HCT116 (cell line): ENCODE results near the gene TTC23L. TPM values are rescaled to one million over a fixed set of nuclear protein-coding genes. Genes with fewer than 3 reads are reported as not detected.

Experiments used
- ATAC-seq: fragments of 200-7000 bp; cut with Tn5 transposase; 2 replicates; pipeline ENCODE4 v1.9.1; 2020; ENCODE audit warnings: mild to moderate bottlenecking, moderate library complexity
- BruUV-seq: library from RNA; stranded (reverse); fragments of 400-500 nt; replicated peaks from 2 replicates; lab custom pipeline; 2021; lab: Mats Ljungman, UMichigan
- CTCF ChIA-PET: fragments of 300-600 bp; sonication (Branson Sonifier 250); formaldehyde crosslinking; loops from one replicate; lab custom pipeline; 2021; ENCODE audit warnings: antibody characterized with exemption; lab: Charles Lee
- POLR2A ChIA-PET: fragments of 300-600, 350-600 bp; sonication (Branson Sonifier 250); formaldehyde crosslinking; loops from one replicate; lab custom pipeline; 2021; ENCODE audit warnings: antibody characterized with exemption; lab: Charles Lee
- RAD21 ChIA-PET, 2 experiments: fragments of 300-600 bp; sonication (Branson Sonifier 250); formaldehyde crosslinking; loops; one replicate each; lab custom pipeline; 2023; ENCODE audit warnings: low total read pairs in 2 of 2; ENCODE audit not compliant: uncharacterized antibody in 2 of 2, unreplicated experiment in 2 of 2, low non-redundant PET in 1 of 2; lab: Charles Lee
- DNase-seq: peaks from one replicate; pipeline ENCODE4 v3.0.0-alpha.2; 2010; ENCODE audit warnings: low read depth, low spot score
- H2AFZ ChIP-seq: fragments of 200-600 bp; shearing (Covaris generic), sonication (generic); 2 replicates; pipeline ENCODE4 v1.6.1; 2017; ENCODE audit warnings: low read depth, mixed run types, mixed read lengths, antibody characterized with exemption, low read length; ENCODE audit not compliant: poor library complexity, severe bottlenecking
- H3K27ac ChIP-seq: 2 replicates; pipeline ENCODE4 v1.5.1; 2012; ENCODE audit warnings: low read depth, low read length
- H3K27me3 ChIP-seq: fragments of 200-600 bp; sonication (generic); 2 replicates; pipeline ENCODE4 v1.6.1; 2016; ENCODE audit warnings: mixed run types, low read length, mixed read lengths; ENCODE audit not compliant: insufficient read depth
- H3K36me3 ChIP-seq, 2 experiments: fragments of 200-500 bp in 1 of 2; fragments of 200-600 bp in 1 of 2; sonication (Bioruptor generic) in 1 of 2; sonication (generic) in 1 of 2; 2 replicates each; pipeline versions ENCODE4 v1.5.1 to v1.6.1; 2014 to 2016; ENCODE audit warnings: low read length in 2 of 2, inconsistent platforms in 1 of 2, mixed read lengths in 1 of 2, mixed run types in 1 of 2; ENCODE audit not compliant: insufficient read depth in 2 of 2, control insufficient read depth in 1 of 2
- H3K4me1 ChIP-seq, 2 experiments: fragments of 200-600 bp in 1 of 2; sonication (generic) in 1 of 2; 2 replicates each; pipeline versions ENCODE4 v1.5.1 to v1.6.1; 2012 to 2017; ENCODE audit warnings: low read length in 2 of 2, inconsistent platforms in 1 of 2, mild to moderate bottlenecking in 1 of 2, mixed read lengths in 1 of 2, mixed run types in 1 of 2, moderate library complexity in 1 of 2; ENCODE audit not compliant: insufficient read depth in 2 of 2, control insufficient read depth in 1 of 2
- H3K4me2 ChIP-seq: fragments of 200-600 bp; sonication (generic); 2 replicates; pipeline ENCODE4 v1.6.1; 2017; ENCODE audit warnings: mixed run types, low read length, mixed read lengths
- H3K4me3 ChIP-seq, 2 experiments: fragments of 200-600 bp in 1 of 2; sonication (generic) in 1 of 2; replicated peaks in 1 of 2; 2 replicates each; pipeline ENCODE4 v1.5.1; 2011 to 2016; ENCODE audit warnings: low read length in 2 of 2, control low read depth in 1 of 2, low read depth in 1 of 2, mild to moderate bottlenecking in 1 of 2, mixed read lengths in 1 of 2, mixed run types in 1 of 2
- H3K79me2 ChIP-seq: fragments of 200-600 bp; sonication (generic); 2 replicates; pipeline ENCODE4 v1.6.1; 2017; ENCODE audit warnings: mild to moderate bottlenecking, mixed run types, low read length, moderate library complexity, mixed read lengths; ENCODE audit not compliant: insufficient read depth
- H3K9ac ChIP-seq: fragments of 200-600 bp; sonication (generic); 2 replicates; pipeline ENCODE4 v1.6.1; 2016; ENCODE audit warnings: low read length, mixed read lengths
- H3K9me2 ChIP-seq: fragments of 200-600 bp; sonication (generic), shearing (Covaris generic); 2 replicates; pipeline ENCODE4 v1.6.1; 2017; ENCODE audit warnings: mixed run types, mild to moderate bottlenecking, moderate library complexity; ENCODE audit not compliant: insufficient read depth
- H3K9me3 ChIP-seq, 2 experiments: fragments of 200-500 bp in 1 of 2; fragments of 200-600 bp in 1 of 2; sonication (Bioruptor generic) in 1 of 2; sonication (generic) in 1 of 2; 2 replicates each; pipeline ENCODE4 v1.6.1; 2014 to 2017; ENCODE audit warnings: low read length in 2 of 2, mixed read lengths in 2 of 2, inconsistent platforms in 1 of 2, low read depth in 1 of 2, mild to moderate bottlenecking in 1 of 2, mixed run types in 1 of 2, moderate library complexity in 1 of 2; ENCODE audit not compliant: control insufficient read depth in 1 of 2, insufficient read depth in 1 of 2
- H4K20me1 ChIP-seq: fragments of 200-600 bp; sonication (generic), shearing (Covaris generic); 2 replicates; pipeline ENCODE4 v1.6.1; 2017; ENCODE audit warnings: mixed run types, mild to moderate bottlenecking, moderate library complexity; ENCODE audit not compliant: insufficient read depth
- CEBPB ChIP-seq: IDR thresholded peaks from 2 replicates; pipeline ENCODE4 v1.6.1; 2012; ENCODE audit warnings: low read depth
- EGR1 ChIP-seq: IDR thresholded peaks from 2 replicates; pipeline ENCODE4 v1.6.1; 2012; ENCODE audit warnings: low read depth
- ELF1 ChIP-seq: IDR thresholded peaks from 2 replicates; pipeline ENCODE4 v1.6.1; 2012; ENCODE audit warnings: low read depth, borderline replicate concordance
- EZH2 ChIP-seq: fragments of 200-600 bp; sonication (generic); IDR thresholded peaks from 2 replicates; pipeline ENCODE4 v1.6.1; 2017; ENCODE audit warnings: antibody characterized with exemption, mixed run types
- EZH2phosphoT487 ChIP-seq: fragments of 200-600 bp; IDR thresholded peaks from 2 replicates; pipeline ENCODE4 v1.6.1; 2018; ENCODE audit warnings: antibody characterized with exemption, borderline replicate concordance
- FOSL1 ChIP-seq: IDR thresholded peaks from 2 replicates; pipeline ENCODE4 v1.6.1; 2012; ENCODE audit warnings: low read depth
- POLR2AphosphoS5 ChIP-seq: IDR thresholded peaks from 2 replicates; pipeline ENCODE4 v1.6.1; 2011; ENCODE audit warnings: mild to moderate bottlenecking, low read depth, low read length, moderate library complexity
- SIN3A ChIP-seq: IDR thresholded peaks from 2 replicates; pipeline ENCODE4 v1.6.1; 2012; ENCODE audit warnings: low read depth
- SP1 ChIP-seq: IDR thresholded peaks from 2 replicates; pipeline ENCODE4 v1.6.1; 2012; ENCODE audit warnings: low read depth
- SRF ChIP-seq: IDR thresholded peaks from 2 replicates; pipeline ENCODE4 v1.6.1; 2012; ENCODE audit warnings: low read depth
- YY1 ChIP-seq: IDR thresholded peaks from 2 replicates; pipeline ENCODE4 v1.6.1; 2011; ENCODE audit warnings: low read length, low read depth, moderate library complexity, mild to moderate bottlenecking; ENCODE audit not compliant: insufficient replicate concordance; ENCODE audit errors: extremely low read depth
- ZFX ChIP-seq: fragments of 450-650 bp; IDR thresholded peaks from 2 replicates; pipeline ENCODE4 v1.6.1; 2017
- intact Hi-C: fragments of 100-400 bp; cut with micrococcal nuclease; formaldehyde crosslinking; loops from 2 replicates; pipeline ENCODE4 v1.10.0; 2022
- total RNA-seq: library from RNA; stranded (reverse); gene quantifications from one replicate; pipeline ENCODE4 v1.2.1, GENCODE V29; 2021; ENCODE audit not compliant: unreplicated experiment
- TF ChIP-seq, protein P1 (sequence below): IDR thresholded peaks from 2 replicates; pipeline ENCODE4 v1.6.1; 2012
- TF ChIP-seq, protein P2 (sequence below), 3 experiments: fragments of 200-600 bp in 1 of 3; sonication (generic) in 1 of 3; IDR thresholded peaks in 2 of 3; conservative IDR thresholded peaks in 1 of 3; 2 replicates each; pipeline ENCODE4 v1.5.1; 2012 to 2017; ENCODE audit warnings: low read depth in 2 of 3, low read length in 2 of 3, antibody characterized with exemption in 1 of 3, borderline replicate concordance in 1 of 3, control low read depth in 1 of 3, mild to moderate bottlenecking in 1 of 3, mixed read lengths in 1 of 3, mixed run types in 1 of 3, moderate library complexity in 1 of 3; ENCODE audit not compliant: insufficient read depth in 1 of 3
- TF ChIP-seq, protein P3 (sequence below): IDR thresholded peaks from 2 replicates; pipeline ENCODE4 v1.6.1; 2011; ENCODE audit warnings: mild to moderate bottlenecking, low read length, moderate library complexity; ENCODE audit not compliant: insufficient replicate concordance; ENCODE audit errors: extremely low read depth

TTC23L gene
- total RNA-seq, 1 experiment from 2014 or later: 1.0 TPM

DNA sequence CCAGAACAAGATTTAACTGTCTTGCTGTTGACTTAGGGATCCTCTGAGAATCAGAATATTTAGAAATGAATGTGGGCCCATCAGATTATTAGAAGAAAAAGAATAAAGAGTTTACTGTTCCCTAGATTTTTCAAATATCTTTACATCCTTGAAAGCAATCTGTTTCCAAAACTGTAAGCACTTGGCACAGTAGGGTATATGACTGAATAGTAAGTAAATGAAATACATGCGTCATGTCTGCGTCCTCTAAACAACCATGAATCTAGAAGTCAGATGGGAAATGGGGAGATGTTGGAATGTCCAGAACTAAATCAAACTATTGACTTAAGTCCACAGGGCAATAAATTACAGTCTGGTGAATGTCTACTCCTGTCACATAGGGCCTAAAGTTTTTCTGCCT, 26.1 kb downstream of the TTC23L start:
- intact Hi-C loops: no loop called here
- TF ChIP-seq ELF1: no peak
- Histone ChIP-seq H3K9ac (no peak overlapping the region), H3K27me3 (no peaks in the 10 kb centered on the region), H3K4me1 (no peaks in the 10 kb centered on the region), H3K79me2 (no peaks in the 10 kb centered on the region), H3K4me2 (no peak overlapping the region), H3K36me3 (no peaks in the 10 kb centered on the region), H3K9me3 (no peaks in the 10 kb centered on the region), H3K27ac (no peak overlapping the region), H3K4me3 (no peak overlapping the region), H3K9me2 (no peaks in the 10 kb centered on the region), H4K20me1 (no peaks in the 10 kb centered on the region), H2AFZ (no peak overlapping the region)
- BruUV-seq: no TSS peak
- ChIA-PET RAD21 (no interaction called here), POLR2A (no interaction called here), CTCF (no interaction called here)
- no peak for ATAC-seq
- DNase-seq: no peak

DNA sequence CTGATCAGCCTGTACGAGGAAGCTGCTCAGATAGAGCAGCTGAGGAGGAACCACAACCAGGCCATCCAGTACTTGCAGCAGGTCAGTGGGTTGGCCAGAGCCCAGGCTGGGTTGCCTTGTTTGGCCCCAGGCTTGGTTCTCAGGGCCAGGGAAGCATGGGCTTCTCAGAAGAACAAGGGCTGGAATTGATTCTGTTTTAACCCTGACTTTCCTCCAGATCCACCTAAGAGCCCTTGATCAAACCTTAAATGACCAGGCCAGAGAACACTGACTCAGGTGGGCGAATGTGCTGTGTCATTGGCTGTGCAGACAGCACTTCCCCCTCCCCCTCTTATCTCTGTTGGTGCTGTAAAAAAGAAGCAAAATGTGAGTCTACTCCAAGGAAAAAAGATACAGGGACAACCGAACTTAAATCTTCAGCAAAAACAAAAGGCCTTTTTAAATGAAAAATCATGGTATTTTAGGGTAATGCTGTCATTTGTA, 28.1 kb downstream of the TTC23L start:
- no peaks in the 10 kb centered on the region for H4K20me1 ChIP-seq
- no peaks in the 10 kb centered on the region for H3K9me2 ChIP-seq
- no peak overlapping the region for H2AFZ ChIP-seq
- intact Hi-C loops: no loop called here
- no peak for ATAC-seq
- DNase-seq: no peak
- H3K27me3 ChIP-seq: no peaks in the 10 kb centered on the region
- no peaks in the 10 kb centered on the region for H3K4me1 ChIP-seq
- ChIA-PET POLR2A (no interaction called here), CTCF (no interaction called here), RAD21 (no interaction called here)
- TF ChIP-seq, protein P1, sequence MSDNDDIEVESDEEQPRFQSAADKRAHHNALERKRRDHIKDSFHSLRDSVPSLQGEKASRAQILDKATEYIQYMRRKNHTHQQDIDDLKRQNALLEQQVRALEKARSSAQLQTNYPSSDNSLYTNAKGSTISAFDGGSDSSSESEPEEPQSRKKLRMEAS: no peak
- TF ChIP-seq EGR1 (no peak), SRF (no peak), SIN3A (no peak), EZH2phosphoT487 (no peak), ZFX (no peak), FOSL1 (no peak), POLR2AphosphoS5 (no peak), CEBPB (no peak), YY1 (no peak), SP1 (no peak), EZH2 (no peak)
- TF ChIP-seq, protein P2, sequence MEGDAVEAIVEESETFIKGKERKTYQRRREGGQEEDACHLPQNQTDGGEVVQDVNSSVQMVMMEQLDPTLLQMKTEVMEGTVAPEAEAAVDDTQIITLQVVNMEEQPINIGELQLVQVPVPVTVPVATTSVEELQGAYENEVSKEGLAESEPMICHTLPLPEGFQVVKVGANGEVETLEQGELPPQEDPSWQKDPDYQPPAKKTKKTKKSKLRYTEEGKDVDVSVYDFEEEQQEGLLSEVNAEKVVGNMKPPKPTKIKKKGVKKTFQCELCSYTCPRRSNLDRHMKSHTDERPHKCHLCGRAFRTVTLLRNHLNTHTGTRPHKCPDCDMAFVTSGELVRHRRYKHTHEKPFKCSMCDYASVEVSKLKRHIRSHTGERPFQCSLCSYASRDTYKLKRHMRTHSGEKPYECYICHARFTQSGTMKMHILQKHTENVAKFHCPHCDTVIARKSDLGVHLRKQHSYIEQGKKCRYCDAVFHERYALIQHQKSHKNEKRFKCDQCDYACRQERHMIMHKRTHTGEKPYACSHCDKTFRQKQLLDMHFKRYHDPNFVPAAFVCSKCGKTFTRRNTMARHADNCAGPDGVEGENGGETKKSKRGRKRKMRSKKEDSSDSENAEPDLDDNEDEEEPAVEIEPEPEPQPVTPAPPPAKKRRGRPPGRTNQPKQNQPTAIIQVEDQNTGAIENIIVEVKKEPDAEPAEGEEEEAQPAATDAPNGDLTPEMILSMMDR (IDR thresholded peaks at IDR 0.05 in 2 of 3, conservative IDR thresholded peaks at IDR 0.05 in 1 of 3; ENCODE audit: borderline replicate concordance in 1 of 3, insufficient read depth in 1 of 3, low read depth in 2 of 3, low read length in 2 of 3): no peak
- TF ChIP-seq, protein P3, sequence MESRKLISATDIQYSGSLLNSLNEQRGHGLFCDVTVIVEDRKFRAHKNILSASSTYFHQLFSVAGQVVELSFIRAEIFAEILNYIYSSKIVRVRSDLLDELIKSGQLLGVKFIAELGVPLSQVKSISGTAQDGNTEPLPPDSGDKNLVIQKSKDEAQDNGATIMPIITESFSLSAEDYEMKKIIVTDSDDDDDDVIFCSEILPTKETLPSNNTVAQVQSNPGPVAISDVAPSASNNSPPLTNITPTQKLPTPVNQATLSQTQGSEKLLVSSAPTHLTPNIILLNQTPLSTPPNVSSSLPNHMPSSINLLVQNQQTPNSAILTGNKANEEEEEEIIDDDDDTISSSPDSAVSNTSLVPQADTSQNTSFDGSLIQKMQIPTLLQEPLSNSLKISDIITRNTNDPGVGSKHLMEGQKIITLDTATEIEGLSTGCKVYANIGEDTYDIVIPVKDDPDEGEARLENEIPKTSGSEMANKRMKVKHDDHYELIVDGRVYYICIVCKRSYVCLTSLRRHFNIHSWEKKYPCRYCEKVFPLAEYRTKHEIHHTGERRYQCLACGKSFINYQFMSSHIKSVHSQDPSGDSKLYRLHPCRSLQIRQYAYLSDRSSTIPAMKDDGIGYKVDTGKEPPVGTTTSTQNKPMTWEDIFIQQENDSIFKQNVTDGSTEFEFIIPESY: no peak
- H3K79me2 ChIP-seq: no peaks in the 10 kb centered on the region
- no peak overlapping the region for H3K27ac ChIP-seq
- BruUV-seq: no TSS peak
- no peak overlapping the region for H3K4me2 ChIP-seq
- no peak overlapping the region for H3K9ac ChIP-seq
- H3K9me3 ChIP-seq: no peaks in the 10 kb centered on the region
- no peak overlapping the region for H3K4me3 ChIP-seq
- H3K36me3 ChIP-seq: no peaks in the 10 kb centered on the region
